GM12801 (cell line): ENCODE measurements around the gene ATPAF2.

ENCODE experiments used
- TF ChIP-seq, protein P1 (sequence below): IDR thresholded peaks from one replicate; pipeline ENCODE4 v1.5.1; 2011; ENCODE audit warnings: control low read depth; ENCODE audit not compliant: insufficient read length; ENCODE audit errors: extremely low read depth

The ATPAF2 gene

DNA sequence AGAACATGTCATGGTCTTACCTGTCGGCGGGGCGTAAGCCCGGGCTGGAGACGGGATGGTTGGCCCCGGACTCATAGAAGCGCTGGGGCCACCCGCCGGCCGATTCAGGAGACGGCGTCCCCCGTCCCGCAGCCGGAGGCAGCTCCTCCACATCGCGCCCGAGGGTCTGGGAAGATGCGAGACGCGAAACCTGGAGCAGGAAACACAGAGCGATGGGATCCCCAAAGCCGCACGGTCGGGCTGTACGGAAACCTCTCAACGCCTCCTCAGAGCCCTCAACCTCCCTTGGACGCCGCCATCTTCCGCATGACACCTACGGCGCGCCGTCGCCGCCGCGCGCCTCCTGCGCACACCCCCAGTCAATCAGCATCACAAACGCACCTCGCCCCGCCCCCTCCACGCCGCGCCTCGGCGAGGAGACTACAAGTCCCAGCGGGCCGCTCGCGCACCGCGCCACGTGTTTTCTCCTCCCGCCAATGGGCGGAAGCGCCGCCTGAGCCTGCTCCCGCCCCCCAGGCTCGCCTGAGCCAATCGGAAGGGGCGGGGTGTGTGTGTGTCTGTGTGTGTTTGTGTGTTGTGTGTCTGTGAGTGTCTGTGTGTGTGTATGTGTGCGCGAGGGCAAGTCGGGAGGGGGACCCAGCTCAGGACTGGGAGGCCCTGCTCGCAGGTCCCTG is at the start of gene ATPAF2, which contains the start of gene GID4:
TSS of gene ATPAF2 (minus strand) at position 308 of the 674 bp plus-strand sequence. CDS start at position 153, 155 bp downstream.
TSS of gene GID4 (plus strand) at position 548 of the 674 bp plus-strand sequence. CDS start at position 605, 57 bp downstream.
- TF ChIP-seq, protein P1, sequence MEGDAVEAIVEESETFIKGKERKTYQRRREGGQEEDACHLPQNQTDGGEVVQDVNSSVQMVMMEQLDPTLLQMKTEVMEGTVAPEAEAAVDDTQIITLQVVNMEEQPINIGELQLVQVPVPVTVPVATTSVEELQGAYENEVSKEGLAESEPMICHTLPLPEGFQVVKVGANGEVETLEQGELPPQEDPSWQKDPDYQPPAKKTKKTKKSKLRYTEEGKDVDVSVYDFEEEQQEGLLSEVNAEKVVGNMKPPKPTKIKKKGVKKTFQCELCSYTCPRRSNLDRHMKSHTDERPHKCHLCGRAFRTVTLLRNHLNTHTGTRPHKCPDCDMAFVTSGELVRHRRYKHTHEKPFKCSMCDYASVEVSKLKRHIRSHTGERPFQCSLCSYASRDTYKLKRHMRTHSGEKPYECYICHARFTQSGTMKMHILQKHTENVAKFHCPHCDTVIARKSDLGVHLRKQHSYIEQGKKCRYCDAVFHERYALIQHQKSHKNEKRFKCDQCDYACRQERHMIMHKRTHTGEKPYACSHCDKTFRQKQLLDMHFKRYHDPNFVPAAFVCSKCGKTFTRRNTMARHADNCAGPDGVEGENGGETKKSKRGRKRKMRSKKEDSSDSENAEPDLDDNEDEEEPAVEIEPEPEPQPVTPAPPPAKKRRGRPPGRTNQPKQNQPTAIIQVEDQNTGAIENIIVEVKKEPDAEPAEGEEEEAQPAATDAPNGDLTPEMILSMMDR = no peak

DNA sequence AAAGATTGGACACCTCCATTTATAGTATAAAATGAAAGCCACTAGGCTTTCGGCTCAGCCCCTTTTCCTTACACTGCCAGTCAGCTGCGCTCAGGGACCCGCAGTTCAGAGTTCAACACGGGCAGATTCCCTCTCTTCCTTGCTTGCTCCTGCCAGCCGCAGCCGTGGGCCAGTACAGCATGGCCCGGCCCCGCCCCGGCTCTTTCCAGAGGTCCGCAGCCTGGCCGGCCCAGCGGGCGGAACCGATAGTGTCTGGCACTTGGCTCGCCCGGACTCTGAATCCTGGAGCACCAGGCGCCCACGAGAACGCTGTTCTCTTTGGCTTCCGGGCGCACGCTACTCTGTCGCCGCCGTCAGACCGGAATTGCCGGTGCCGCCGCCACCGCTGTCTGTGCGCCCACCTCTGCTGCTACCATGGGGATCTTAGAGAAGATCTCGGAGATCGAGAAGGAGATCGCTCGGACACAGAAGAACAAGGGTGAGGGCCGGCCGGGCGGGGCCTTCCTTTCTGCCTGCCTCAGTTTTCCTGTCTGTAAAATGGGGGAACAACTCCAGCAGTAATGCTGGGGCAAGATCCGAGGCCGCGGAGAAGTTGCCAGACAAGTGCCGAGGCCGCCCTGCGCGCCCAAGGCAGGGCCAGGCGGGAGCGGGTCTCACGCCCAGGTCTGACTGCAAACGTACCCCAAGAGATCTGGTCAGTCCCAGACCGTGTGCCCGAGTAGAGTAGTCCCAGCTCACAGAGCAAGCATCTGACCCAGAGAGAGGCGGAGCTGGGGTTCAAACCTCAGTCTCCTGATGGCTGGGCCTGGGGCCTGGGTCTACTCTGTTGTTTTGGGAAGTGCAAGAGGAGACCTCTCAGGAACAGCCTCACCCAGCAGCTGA is 48.9 kb upstream of the ATPAF2 start, which contains the start of gene DRG2:
TSS of gene DRG2 (plus strand) at position 339 of the 882 bp plus-strand sequence. CDS start at position 415, 76 bp downstream.
- TF ChIP-seq, protein P1 = no peak

DNA sequence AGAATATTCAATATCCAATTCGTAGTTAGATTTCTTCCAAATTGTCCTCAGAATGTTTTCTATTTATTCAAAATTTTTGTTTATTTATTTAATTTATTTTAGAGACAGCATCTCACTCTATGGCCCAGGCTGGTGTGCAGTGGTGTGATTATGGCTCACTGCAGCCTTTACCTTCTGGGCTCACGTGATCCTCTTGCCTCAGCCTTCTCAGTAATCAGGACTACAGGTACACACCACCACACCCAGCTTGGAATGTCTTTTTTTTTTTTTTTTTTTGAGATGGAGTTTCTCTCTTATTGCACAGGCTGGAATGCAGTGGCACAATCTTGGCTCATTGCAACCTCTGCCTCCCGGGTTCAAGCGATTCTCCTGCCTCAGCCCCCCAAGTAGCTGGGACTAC is 45.3 kb upstream of the ATPAF2 start:
- TF ChIP-seq, protein P1 = no peak

DNA sequence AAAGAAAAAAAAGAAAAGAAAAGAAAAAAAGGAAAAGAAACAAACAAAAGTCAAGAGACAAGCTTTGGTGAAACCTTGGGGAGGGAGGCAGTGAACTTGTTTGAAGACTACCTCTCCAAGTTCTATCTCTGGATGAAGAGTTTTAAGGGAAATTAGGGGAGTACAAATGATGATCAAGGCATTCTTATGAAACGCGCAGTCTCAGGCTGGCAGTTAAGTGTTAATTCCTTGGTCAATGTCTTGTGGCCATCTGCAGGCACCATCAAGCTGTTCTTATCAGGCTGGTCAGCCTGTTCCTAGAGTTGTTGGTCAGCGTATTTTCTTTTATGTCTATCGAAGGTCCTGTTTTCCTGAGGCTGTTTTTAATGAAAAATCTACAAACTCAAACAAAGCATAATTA is 40.6 kb upstream of the ATPAF2 start:
- TF ChIP-seq, protein P1 = no peak

DNA sequence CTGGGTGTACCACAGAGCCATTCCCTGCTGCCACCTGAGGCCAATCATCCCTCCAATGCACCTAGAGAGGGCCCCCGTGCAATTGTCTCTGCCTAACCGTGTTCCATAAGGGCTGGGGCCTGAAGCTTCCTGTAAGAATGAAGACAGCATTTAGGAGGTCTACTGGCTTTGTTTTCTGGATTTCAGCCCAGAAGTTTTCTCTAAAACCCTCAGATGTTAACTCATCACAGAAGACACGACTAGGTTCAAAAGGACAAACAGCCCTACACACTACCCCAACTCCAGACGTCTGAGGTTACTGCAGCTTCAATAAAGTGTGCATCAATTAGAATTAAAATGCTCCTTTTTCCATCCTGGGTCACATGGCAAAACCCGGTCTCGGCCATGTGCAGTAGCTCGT is 38.0 kb upstream of the ATPAF2 start:
- TF ChIP-seq, protein P1 = no peak

DNA sequence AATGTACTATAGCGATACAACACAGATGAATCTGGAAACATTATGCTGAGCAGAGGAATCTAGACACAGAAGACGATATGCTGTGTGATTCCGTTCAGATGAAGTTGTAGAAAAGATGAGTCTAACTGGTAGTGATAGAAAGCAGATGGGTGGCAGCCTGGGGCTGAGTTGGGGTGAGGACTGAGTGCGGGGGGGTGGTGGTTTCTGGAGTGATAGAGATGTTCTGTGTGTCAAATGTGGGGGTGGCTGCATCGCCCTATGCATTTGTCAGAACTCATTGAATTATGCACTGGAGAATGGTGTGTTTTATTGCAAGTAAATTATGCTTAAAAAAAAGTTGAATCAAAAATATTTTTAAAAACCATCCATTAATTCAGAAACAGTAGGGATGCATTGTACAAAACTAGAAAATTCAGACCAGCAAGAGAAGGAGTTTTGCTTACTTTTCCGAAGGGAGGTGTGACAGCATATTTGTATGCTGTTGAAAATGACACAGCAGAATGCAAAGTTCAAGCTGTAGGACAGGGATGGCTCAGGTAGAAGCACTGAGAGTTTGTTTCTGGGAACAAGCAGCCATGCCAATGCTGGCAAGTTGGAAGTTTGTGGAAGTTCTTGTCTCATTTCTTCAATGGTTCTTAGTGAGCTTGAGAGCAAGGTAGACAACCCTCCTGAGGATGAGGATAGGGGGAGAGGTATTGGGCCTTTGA is 35.8 kb upstream of the ATPAF2 start:
- TF ChIP-seq, protein P1 = no peak

DNA sequence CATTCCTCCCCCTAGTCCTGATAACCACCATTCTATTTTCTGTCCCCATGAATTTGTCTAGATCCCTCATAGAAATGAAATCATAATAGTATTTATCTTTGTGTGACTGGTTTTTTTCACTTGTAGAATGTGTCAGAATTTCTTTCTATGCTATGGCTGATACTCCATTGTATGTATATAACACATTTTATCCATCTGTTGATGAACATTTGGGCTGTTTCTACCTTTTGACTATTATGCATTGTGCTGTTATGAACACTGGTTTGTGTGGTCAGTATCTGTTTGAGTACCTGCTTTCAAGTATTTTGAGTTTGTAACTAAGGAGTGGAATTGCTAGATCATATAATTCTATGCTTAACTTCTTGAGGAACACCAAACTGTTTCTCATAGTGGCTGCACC is 32.8 kb upstream of the ATPAF2 start:
- TF ChIP-seq, protein P1 = no peak
